SU-DHL-6 (cell line): ENCODE measurements around the gene OR2S2.

Experiments used
- H2AFZ ChIP-seq: fragments of 200-600 bp; sonication (generic); 2 replicates; pipeline ENCODE4 v1.6.1; 2014; ENCODE audit warnings: low read depth, mild to moderate bottlenecking, moderate library complexity, mixed read lengths, antibody characterized with exemption, low read length; ENCODE audit not compliant: severe bottlenecking
- H3F3A ChIP-seq: fragments of 200-600 bp; shearing (Covaris generic); 2 replicates; pipeline ENCODE4 v1.6.0; 2016; ENCODE audit warnings: antibody characterized with exemption, mild to moderate bottlenecking; ENCODE audit not compliant: insufficient read depth
- H3K27ac ChIP-seq: fragments of 200-600 bp; sonication (generic); 2 replicates; pipeline ENCODE4 v1.5.1; 2016; ENCODE audit warnings: low read depth, mild to moderate bottlenecking, low read length, moderate library complexity, mixed read lengths
- H3K27me3 ChIP-seq: fragments of 200-600 bp; sonication (generic), shearing (Covaris generic); 2 replicates; pipeline ENCODE4 v1.6.0; 2014; ENCODE audit warnings: mild to moderate bottlenecking, low read length
- H3K36me3 ChIP-seq: fragments of 200-600 bp; sonication (generic); 2 replicates; pipeline ENCODE4 v1.6.1; 2014; ENCODE audit warnings: mild to moderate bottlenecking, low read length, mixed read lengths
- H3K4me2 ChIP-seq: fragments of 300-600, 200-600 bp; shearing (Covaris generic), sonication (generic); 2 replicates; pipeline ENCODE4 v1.6.0; 2014; ENCODE audit warnings: low read length, low read depth, mild to moderate bottlenecking; ENCODE audit not compliant: poor library complexity, severe bottlenecking
- H3K4me3 ChIP-seq: fragments of 200-600 bp; sonication (generic); 2 replicates; pipeline ENCODE4 v1.5.1; 2014; ENCODE audit warnings: antibody characterized with exemption, low read length, mild to moderate bottlenecking, mixed read lengths; ENCODE audit not compliant: insufficient read depth, poor library complexity, severe bottlenecking
- H3K79me2 ChIP-seq: fragments of 200-600 bp; sonication (generic); 2 replicates; pipeline ENCODE4 v1.6.1; 2014; ENCODE audit warnings: mild to moderate bottlenecking, low read length, moderate library complexity; ENCODE audit not compliant: insufficient read depth
- H3K9ac ChIP-seq: fragments of 200-600 bp; sonication (generic); 2 replicates; pipeline ENCODE4 v1.7.0; 2014; ENCODE audit warnings: mild to moderate bottlenecking, low read length
- H3K9me2 ChIP-seq: fragments of 200-600 bp; sonication (generic); replicated peaks from 2 replicates; pipeline ENCODE4 v1.6.1; 2014; ENCODE audit warnings: low read length; ENCODE audit not compliant: insufficient read depth
- H3K9me3 ChIP-seq: fragments of 200-600 bp; sonication (generic); 2 replicates; pipeline ENCODE4 v1.6.1; 2014; ENCODE audit warnings: low read length, mixed read lengths; ENCODE audit not compliant: insufficient read depth
- H4K20me1 ChIP-seq: fragments of 200-600 bp; sonication (generic); 2 replicates; pipeline ENCODE4 v1.6.1; 2014; ENCODE audit warnings: low read depth, mild to moderate bottlenecking, antibody characterized with exemption, low read length, moderate library complexity, mixed read lengths
- EZH2phosphoT487 ChIP-seq: fragments of 200-600 bp; sonication (generic), shearing (Covaris generic); conservative IDR thresholded peaks from 2 replicates; pipeline ENCODE4 v1.6.1; 2018; ENCODE audit warnings: mild to moderate bottlenecking, antibody characterized with exemption, low read length, moderate library complexity, mixed read lengths
- TF ChIP-seq, protein P1 (sequence below): fragments of 200-600 bp; sonication (generic); IDR thresholded peaks from one replicate; pipeline ENCODE4 v1.5.1; 2017; ENCODE audit warnings: antibody characterized with exemption, mild to moderate bottlenecking, low read length, moderate library complexity; ENCODE audit not compliant: insufficient read depth, poor library complexity, severe bottlenecking

Gene OR2S2

DNA sequence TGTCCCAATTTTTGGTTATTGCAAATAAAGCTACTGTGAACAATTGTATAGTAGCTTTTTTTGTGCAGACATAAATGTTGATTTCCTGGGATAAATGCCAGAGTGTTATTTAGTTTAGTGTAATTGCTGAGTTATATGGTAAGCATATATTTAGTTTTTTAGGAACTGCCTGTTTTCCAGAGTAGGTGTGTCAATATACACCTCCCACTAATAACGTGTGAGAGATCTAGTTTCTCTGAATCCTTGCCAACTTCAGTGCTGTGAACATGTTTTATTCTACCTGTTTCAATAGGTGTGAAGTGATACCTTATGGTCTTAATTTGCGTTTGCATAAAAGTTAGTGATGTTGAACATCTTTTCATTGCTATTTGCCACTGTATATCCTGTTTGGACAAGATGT is 9.1 kb upstream of the OR2S2 start:
- no peak overlapping the region for H2AFZ ChIP-seq
- H3K79me2 ChIP-seq = no peaks in the 10 kb centered on the region
- no peaks in the 10 kb centered on the region for H3K36me3 ChIP-seq
- H3K9me2 ChIP-seq = no peaks in the 10 kb centered on the region
- H3K9me3 ChIP-seq = no peaks in the 10 kb centered on the region
- H3K27ac ChIP-seq = no peak overlapping the region
- H3K27me3 ChIP-seq = no peaks in the 10 kb centered on the region
- no peak overlapping the region for H3K9ac ChIP-seq
- no peak overlapping the region for H3K4me3 ChIP-seq
- no peak overlapping the region for H3K4me2 ChIP-seq
- no peaks in the 10 kb centered on the region for H4K20me1 ChIP-seq
- no peak for TF ChIP-seq EZH2phosphoT487
- TF ChIP-seq, protein P1, sequence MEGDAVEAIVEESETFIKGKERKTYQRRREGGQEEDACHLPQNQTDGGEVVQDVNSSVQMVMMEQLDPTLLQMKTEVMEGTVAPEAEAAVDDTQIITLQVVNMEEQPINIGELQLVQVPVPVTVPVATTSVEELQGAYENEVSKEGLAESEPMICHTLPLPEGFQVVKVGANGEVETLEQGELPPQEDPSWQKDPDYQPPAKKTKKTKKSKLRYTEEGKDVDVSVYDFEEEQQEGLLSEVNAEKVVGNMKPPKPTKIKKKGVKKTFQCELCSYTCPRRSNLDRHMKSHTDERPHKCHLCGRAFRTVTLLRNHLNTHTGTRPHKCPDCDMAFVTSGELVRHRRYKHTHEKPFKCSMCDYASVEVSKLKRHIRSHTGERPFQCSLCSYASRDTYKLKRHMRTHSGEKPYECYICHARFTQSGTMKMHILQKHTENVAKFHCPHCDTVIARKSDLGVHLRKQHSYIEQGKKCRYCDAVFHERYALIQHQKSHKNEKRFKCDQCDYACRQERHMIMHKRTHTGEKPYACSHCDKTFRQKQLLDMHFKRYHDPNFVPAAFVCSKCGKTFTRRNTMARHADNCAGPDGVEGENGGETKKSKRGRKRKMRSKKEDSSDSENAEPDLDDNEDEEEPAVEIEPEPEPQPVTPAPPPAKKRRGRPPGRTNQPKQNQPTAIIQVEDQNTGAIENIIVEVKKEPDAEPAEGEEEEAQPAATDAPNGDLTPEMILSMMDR = no peak
- no peaks in the 10 kb centered on the region for H3F3A ChIP-seq

DNA sequence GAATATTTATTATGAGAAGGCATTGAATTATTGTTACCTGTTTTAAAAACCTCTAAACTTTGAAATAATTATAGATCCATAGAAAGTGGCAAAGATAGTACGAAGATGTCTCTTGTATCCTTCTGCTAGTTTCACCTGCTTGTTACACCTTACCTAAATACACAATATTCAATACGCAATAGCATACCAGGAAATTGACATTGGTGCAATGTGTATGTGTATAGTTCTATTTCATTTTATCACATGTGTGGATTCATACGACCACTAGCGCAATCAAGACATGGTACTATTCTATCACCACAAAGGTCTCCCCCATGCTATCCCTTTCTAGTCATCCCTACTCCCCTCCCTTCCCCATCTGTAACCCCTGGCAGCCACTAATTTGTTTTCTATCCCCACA is 8.5 kb upstream of the OR2S2 start:
- no peaks in the 10 kb centered on the region for H3K36me3 ChIP-seq
- no peak overlapping the region for H3K9ac ChIP-seq
- no peak for TF ChIP-seq EZH2phosphoT487
- TF ChIP-seq, protein P1 = no peak
- no peaks in the 10 kb centered on the region for H4K20me1 ChIP-seq
- H3K4me2 ChIP-seq = no peak overlapping the region
- no peaks in the 10 kb centered on the region for H3K27me3 ChIP-seq
- no peak overlapping the region for H3K27ac ChIP-seq
- H3K9me2 ChIP-seq = no peaks in the 10 kb centered on the region
- no peaks in the 10 kb centered on the region for H3K79me2 ChIP-seq
- H3K4me3 ChIP-seq = no peak overlapping the region
- no peaks in the 10 kb centered on the region for H3K9me3 ChIP-seq
- H3F3A ChIP-seq = no peaks in the 10 kb centered on the region
- H2AFZ ChIP-seq = no peak overlapping the region

DNA sequence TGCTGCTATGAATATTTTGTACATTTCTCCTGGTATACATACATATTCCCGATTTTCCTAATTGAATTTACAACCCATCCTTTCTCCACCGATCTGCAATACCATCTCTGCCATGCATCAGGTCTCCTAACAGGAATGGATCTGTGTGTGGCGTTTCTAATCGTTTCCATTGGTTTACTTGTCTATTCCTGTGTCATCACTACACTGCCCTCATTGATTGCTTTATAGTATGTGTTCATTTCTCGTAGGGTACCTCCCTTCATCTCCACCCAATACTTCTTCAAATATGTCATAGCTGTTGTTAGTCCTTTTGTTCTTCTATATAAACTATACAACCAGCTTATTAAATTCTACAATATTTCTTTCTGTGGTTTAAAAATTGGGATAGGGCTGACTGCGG is 7.1 kb upstream of the OR2S2 start:
- H3K79me2 ChIP-seq = no peaks in the 10 kb centered on the region
- no peaks in the 10 kb centered on the region for H3K27me3 ChIP-seq
- no peaks in the 10 kb centered on the region for H4K20me1 ChIP-seq

More for the DNA sequence above, 7.1 kb upstream of the OR2S2 start:
- Histone ChIP-seq H3K9ac (no peak overlapping the region), H3K4me3 (no peak overlapping the region), H3K4me2 (no peak overlapping the region), H3F3A (no peaks in the 10 kb centered on the region), H3K36me3 (no peaks in the 10 kb centered on the region), H2AFZ (no peak overlapping the region), H3K9me3 (no peaks in the 10 kb centered on the region), H3K9me2 (no peaks in the 10 kb centered on the region), H3K27ac (no peak overlapping the region)
- no peak for TF ChIP-seq EZH2phosphoT487
- TF ChIP-seq, protein P1 = no peak
